ENCODE data around the gene FAM20C.

Gene FAM20C

GRCh38 chr7:278081-278480 is 85.7 kb downstream of the FAM20C start:
- DNase-seq = no peak

DNA sequence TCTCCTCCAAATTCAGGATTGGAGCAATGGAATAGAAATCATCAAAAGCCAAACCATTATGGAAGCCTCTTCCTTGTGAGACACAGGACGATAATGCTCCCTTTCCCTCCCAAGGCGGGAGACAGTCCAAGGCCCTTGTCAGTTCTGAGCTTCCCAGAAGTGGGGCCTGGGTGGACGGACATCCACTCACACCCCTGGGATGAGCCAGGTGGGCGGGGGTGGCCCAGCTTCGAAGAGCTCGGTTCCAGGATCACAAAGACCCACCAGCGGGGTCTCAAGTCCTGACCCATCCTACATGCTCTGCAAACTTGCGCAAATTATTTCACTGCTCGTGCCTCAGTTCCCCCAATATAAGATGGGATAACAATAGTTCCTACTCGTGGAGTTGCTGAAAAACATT is 87.5 kb downstream of the FAM20C start:
- no peak for DNase-seq

- DNase-seq = no peak
Measured at GRCh38 chr7:280461-280860, 88.1 kb downstream of the FAM20C start.

DNA sequence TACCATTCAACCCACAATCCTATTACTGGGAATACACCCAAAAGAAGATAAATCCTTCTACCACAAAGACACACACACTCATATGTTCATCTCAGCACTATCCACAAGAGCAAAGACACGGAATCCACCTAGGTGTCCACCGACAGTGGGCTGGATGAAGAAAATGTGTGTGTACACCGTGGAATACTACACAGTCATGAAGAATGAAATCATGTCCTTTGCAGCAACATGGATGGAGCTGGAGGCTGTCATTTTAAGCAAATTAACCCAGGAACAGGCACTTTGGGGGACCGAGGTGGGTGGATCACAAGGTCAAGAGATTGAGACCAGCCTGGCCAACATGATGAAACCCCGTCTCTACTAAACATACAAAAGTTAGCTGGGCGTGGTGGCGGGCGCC is 89.3 kb downstream of the FAM20C start:
- no peak for DNase-seq

GRCh38 chr7:282621-283020 is 90.2 kb downstream of the FAM20C start:
- DNase-seq = no peak

GRCh38 chr7:284762-285722 is 92.7 kb downstream of the FAM20C start:
- DNase-seq = no peak

- DNase-seq = no peak
Measured at GRCh38 chr7:285731-286130, 93.4 kb downstream of the FAM20C start.

DNA sequence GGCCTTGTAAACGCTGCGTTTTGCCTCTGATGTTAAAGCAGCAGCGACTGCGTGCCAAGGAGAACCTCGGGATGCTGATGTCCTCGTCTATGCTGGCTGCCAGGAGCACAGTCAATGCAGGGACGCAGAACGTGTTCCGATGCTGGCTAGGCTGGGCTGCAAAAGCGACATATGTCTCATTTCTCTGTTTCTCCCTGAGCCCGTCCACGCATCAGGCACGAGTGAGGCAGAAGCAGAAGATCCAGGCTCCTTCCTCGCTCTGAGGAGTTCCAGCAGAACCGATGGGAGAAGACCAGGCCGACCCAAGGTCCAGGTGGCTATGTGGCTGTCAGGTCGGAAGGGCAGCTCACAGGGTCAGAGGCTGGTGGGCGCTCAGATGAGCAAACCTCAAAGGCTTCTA is 93.9 kb downstream of the FAM20C start:
- DNase-seq = no peak

GRCh38 chr7:288671-289101 is 96.3 kb downstream of the FAM20C start:
- no peak for DNase-seq

GRCh38 chr7:289209-289755 is 96.9 kb downstream of the FAM20C start:
- no peak for DNase-seq

- DNase-seq = no peak
Measured at GRCh38 chr7:289756-290553, 97.6 kb downstream of the FAM20C start, which contains the start of gene FOXL3. Gene FOXL3 (plus strand): TSS chr7:290170. CDS start chr7:290170, 0 bp downstream.

- no peak for DNase-seq
Measured at GRCh38 chr7:290554-291372, 98.4 kb downstream of the FAM20C start.

DNA sequence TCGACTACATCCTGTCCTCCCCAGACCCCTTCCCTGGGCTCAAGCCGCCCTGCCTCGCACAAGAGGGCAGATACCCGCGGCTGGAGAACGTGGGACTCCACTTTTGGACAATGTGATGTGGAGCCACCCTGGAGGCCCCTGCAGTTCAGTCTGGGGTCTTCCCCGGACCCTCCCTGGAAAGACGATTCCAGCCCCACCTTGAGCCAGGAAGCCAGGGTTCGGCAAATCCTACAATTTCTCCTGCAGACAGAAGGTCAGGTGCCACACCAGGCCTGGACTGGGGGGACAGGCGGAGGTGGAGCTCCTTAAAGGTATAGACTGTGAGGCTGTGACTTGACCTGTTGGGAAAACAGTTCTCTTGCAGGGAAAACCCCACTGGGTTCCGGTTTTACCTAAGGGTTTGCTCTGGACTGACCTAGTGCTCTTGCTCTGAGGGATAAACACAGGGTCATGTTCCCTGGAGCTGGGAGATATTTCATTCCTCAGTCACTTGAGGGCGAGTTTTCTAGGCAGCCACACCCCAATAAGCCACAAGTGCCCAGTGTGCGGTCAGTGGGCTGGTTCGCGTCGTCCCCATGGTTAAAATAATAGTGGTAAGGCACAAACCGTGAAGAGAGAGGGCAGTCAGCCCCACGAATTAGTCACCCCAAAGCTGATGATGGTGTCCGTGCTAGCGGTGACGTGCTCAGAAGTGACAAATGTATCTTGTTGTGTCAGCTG is 99.2 kb downstream of the FAM20C start:
- DNase-seq = no peak

GRCh38 chr7:292226-292625 is 99.9 kb downstream of the FAM20C start:
- no peak for DNase-seq

GRCh38 chr7:292826-293225 is 100.5 kb downstream of the FAM20C start:
- no peak for DNase-seq

- DNase-seq = no peak
Measured at GRCh38 chr7:293681-294439, 101.5 kb downstream of the FAM20C start.

DNA sequence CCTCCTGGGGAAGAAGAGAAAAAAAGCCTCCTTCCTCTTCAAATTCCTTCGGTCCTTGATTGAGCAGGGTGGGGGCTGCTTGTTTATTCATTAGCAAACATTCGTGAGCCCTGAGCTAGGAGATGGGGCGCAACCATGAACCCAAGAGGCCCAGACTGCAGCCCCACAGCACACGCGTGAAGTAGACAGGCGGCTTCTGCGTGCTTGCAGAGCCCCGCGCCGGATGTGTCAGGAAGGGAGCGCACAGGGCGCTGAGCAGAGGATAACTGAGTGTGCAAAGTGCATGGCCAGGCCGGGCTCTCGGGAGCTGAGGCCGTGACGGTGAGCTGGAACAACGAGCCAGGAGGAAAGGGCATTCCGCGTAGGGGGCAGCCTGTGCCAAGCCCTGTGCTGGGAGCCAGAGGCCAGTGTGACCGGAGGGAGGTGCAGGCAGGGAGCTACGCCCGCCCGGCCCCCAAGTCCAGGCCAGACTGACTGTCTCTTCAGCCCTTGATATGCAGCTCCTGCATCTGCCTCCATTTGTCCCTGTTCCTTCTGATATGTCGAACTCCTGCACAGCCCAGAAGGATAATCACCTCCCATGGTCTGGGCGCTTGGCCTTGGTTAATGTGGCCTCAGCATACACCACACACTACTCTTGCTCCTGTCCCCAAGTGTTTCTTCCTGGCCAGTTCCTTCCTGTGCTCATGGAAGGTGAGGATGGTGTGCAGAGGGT is 102.2 kb downstream of the FAM20C start:
- no peak for DNase-seq

- no peak for DNase-seq
Measured at GRCh38 chr7:295155-296154, 103.1 kb downstream of the FAM20C start.

DNA sequence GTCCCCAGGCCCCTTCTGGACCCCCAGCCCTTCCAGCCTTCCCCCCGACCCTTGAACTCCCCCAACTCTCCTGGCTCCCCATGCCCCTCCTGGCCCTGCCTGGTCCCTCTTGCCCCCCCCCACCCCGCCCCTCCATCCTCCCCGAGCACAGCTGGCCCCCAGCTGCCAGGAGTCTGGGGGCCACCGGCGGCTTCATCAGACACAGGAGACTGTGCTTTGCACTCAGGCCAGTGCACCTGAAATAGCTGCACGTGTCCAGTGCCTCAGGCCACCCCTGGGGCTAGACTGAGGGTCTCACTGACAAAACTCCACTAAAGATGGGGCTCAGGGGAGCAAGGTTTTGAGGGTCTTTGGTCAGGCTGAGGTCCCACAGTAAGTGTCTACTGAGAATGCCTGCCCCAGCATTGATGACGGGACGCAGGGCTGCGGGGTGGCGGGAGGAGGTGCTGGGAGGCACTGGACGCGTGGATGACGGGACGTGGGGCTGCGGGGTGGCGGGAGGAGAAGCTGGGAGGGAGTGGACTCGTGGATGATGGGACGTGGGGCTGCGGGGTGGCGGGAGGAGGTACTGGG is 104.1 kb downstream of the FAM20C start:
- no peak for DNase-seq
